Fibroblast of lung (primary cell): ENCODE results near the gene TBPL2. TPM values are rescaled to one million over a fixed set of nuclear protein-coding genes. Genes with fewer than 3 reads are reported as not detected.

Experiments
- DNase-seq, 2 donors: peaks; one replicate each; pipeline versions ENCODE4 v3.0.0 to v3.0.0-alpha.2; 2010; ENCODE audit warnings: low read depth in 2 of 2
- H2AFZ ChIP-seq: 2 replicates; pipeline ENCODE4 v1.5.1; 2012; ENCODE audit warnings: low read length, control low read depth, inconsistent platforms
- H3K27ac ChIP-seq: 2 replicates; pipeline ENCODE4 v1.5.1; 2011; ENCODE audit warnings: low read length, control low read depth; ENCODE audit not compliant: insufficient read depth
- H3K27me3 ChIP-seq: 2 replicates; pipeline ENCODE4 v1.5.1; 2011; ENCODE audit warnings: mild to moderate bottlenecking, low read length; ENCODE audit not compliant: control insufficient read depth, insufficient read depth
- H3K36me3 ChIP-seq: 2 replicates; pipeline ENCODE4 v1.5.1; 2011; ENCODE audit warnings: low read length; ENCODE audit not compliant: control insufficient read depth, insufficient read depth
- H3K4me1 ChIP-seq: 2 replicates; pipeline ENCODE4 v1.5.1; 2011; ENCODE audit warnings: low read length; ENCODE audit not compliant: control insufficient read depth, insufficient read depth; ENCODE audit errors: extremely low read depth
- H3K4me2 ChIP-seq: 2 replicates; pipeline ENCODE4 v1.5.1; 2011; ENCODE audit warnings: low read length, control low read depth; ENCODE audit not compliant: insufficient read depth; ENCODE audit errors: extremely low read depth
- H3K4me3 ChIP-seq, 4 experiments: fragments of 200-600 bp in 1 of 4; sonication (generic) in 1 of 4; replicated peaks in 1 of 4; 2 replicates each; pipeline ENCODE4 v1.5.1; 2011 to 2016; ENCODE audit warnings: low read length in 4 of 4, low read depth in 3 of 4, mild to moderate bottlenecking in 3 of 4, control low read depth in 2 of 4, inconsistent platforms in 1 of 4, mixed read lengths in 1 of 4; ENCODE audit not compliant: insufficient read depth in 1 of 4; ENCODE audit errors: control extremely low read depth in 1 of 4
- H3K79me2 ChIP-seq: 2 replicates; pipeline ENCODE4 v1.5.1; 2012; ENCODE audit warnings: mild to moderate bottlenecking, low read length, inconsistent platforms; ENCODE audit not compliant: control insufficient read depth, insufficient read depth
- H3K9ac ChIP-seq: 2 replicates; pipeline ENCODE4 v1.5.1; 2011; ENCODE audit warnings: mild to moderate bottlenecking, low read length, control low read depth; ENCODE audit not compliant: insufficient read depth
- H3K9me3 ChIP-seq: 2 replicates; pipeline ENCODE4 v1.5.1; 2012; ENCODE audit warnings: low read depth, low read length; ENCODE audit not compliant: control insufficient read depth, insufficient read depth
- H4K20me1 ChIP-seq: 2 replicates; pipeline ENCODE4 v1.5.1; 2011; ENCODE audit warnings: low read length; ENCODE audit not compliant: control insufficient read depth, insufficient read depth; ENCODE audit errors: extremely low read depth
- EZH2 ChIP-seq: IDR thresholded peaks from 2 replicates; pipeline ENCODE4 v1.5.1; 2012; ENCODE audit warnings: low read length, control low read depth, mild to moderate bottlenecking; ENCODE audit errors: missing control alignments
- polyA plus RNA-seq, 2 donors: library from polyadenylated mRNA; depleted of rRNA in 1 of 2; stranded (reverse) in 1 of 2; unstranded in 1 of 2; fragments of >200 nt; gene quantifications; 2 replicates each; pipeline ENCODE4 v1.2.1, GENCODE V29; 2011 to 2012; ENCODE audit warnings: missing spikeins in 1 of 2
- total RNA-seq: library from RNA; depleted of rRNA; stranded (reverse); fragments of >200 nt; gene quantifications from 2 replicates; pipeline ENCODE4 v1.2.1, GENCODE V29; 2014
- TF ChIP-seq, protein P1 (sequence below), 2 donors: IDR thresholded peaks in 1 of 2; conservative IDR thresholded peaks in 1 of 2; 1 replicate in 1 of 2; 2 replicates in 1 of 2; pipeline ENCODE4 v1.5.1; 2011 to 2012; ENCODE audit warnings: low read length in 2 of 2, control low read depth in 1 of 2, inconsistent platforms in 1 of 2, low read depth in 1 of 2, mild to moderate bottlenecking in 1 of 2

Gene TBPL2
- total and polyA plus RNA-seq, 2 donors (not counting 1 experiment from before 2014, with no cell fraction given), result not detected

- peaks cover 14% of the 10 kb centered on the region for H3K79me2 ChIP-seq
- H3K9me3 ChIP-seq, result no peaks in the 10 kb centered on the region
- H4K20me1 ChIP-seq, result no peaks in the 10 kb centered on the region
- H3K27me3 ChIP-seq, result no peaks in the 10 kb centered on the region
- DNase-seq, result no peak
- H2AFZ ChIP-seq, result no peak overlapping the region
- no peak overlapping the region for H3K4me3 ChIP-seq
- peaks cover 11% of the 10 kb centered on the region for H3K4me1 ChIP-seq
- no peaks in the 10 kb centered on the region for H3K36me3 ChIP-seq
- H3K4me2 ChIP-seq, result no peak overlapping the region
- H3K27ac ChIP-seq, result no peak overlapping the region
- H3K9ac ChIP-seq, result no peak overlapping the region
- TF ChIP-seq EZH2, result no peak
- TF ChIP-seq, protein P1, sequence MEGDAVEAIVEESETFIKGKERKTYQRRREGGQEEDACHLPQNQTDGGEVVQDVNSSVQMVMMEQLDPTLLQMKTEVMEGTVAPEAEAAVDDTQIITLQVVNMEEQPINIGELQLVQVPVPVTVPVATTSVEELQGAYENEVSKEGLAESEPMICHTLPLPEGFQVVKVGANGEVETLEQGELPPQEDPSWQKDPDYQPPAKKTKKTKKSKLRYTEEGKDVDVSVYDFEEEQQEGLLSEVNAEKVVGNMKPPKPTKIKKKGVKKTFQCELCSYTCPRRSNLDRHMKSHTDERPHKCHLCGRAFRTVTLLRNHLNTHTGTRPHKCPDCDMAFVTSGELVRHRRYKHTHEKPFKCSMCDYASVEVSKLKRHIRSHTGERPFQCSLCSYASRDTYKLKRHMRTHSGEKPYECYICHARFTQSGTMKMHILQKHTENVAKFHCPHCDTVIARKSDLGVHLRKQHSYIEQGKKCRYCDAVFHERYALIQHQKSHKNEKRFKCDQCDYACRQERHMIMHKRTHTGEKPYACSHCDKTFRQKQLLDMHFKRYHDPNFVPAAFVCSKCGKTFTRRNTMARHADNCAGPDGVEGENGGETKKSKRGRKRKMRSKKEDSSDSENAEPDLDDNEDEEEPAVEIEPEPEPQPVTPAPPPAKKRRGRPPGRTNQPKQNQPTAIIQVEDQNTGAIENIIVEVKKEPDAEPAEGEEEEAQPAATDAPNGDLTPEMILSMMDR (conservative IDR thresholded peaks at IDR 0.05 in 1 of 2, IDR thresholded peaks at IDR 0.05 in 1 of 2; ENCODE audit: low read depth in 1 of 2, low read length in 2 of 2), result no peak
Observed at GRCh38 chr14:55401751-55402150, 38.7 kb downstream of the TBPL2 start.

DNA sequence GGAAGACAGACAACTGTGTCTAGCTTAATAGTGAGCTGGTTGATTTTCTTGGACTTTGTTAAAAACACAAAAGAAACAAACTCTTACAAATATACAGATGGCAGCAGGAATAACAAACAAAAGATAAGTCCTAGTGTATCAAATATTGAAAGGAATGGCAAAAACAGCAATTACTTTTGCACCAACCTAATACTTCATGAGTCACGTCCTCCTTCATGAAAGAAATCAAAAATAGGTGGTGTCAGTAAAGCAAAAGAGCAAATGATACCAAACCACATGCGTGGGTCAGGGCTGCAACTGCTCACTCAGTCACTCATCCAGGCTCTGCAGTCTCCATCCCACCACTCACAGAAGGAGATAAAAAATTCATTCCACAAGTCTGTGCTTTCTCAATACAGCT lies 40.6 kb downstream of the TBPL2 start:
- Histone ChIP-seq H4K20me1 (no peaks in the 10 kb centered on the region), H3K4me3 (no peak overlapping the region), H3K27me3 (no peaks in the 10 kb centered on the region), H3K27ac (no peak overlapping the region), H3K4me1 (peaks cover 11% of the 10 kb centered on the region), H3K9ac (no peak overlapping the region), H2AFZ (no peak overlapping the region), H3K79me2 (peaks cover 12% of the 10 kb centered on the region), H3K4me2 (no peak overlapping the region), H3K9me3 (no peaks in the 10 kb centered on the region), H3K36me3 (no peaks in the 10 kb centered on the region)
- DNase-seq, result peak; percentile 22 to 28
- TF ChIP-seq EZH2, result no peak

DNA sequence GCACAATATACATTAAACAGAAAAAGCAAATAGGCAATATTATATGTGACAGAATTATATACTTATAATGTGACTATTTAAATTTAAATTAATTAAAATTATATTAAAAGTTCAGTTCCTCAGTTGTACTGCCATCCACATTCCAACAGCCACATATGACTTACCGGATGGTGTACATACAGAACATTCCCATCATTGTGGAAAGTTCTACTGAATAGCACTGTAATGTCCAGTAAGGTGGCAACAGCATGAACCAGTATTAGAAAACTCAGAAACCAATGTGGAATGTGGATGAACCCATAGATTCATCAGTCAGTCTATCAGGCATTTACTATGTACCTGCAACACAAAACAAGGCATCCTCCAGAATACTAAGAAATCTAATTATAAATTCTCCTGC lies 41.2 kb downstream of the TBPL2 start:
- Histone ChIP-seq H3K27me3 (no peaks in the 10 kb centered on the region), H3K4me2 (no peak overlapping the region), H4K20me1 (no peaks in the 10 kb centered on the region), H3K9me3 (no peaks in the 10 kb centered on the region), H3K9ac (no peak overlapping the region), H3K4me3 (no peak overlapping the region), H3K36me3 (no peaks in the 10 kb centered on the region), H3K79me2 (peaks cover 11% of the 10 kb centered on the region), H3K27ac (no peak overlapping the region), H2AFZ (no peak overlapping the region), H3K4me1 (peaks cover 11% of the 10 kb centered on the region)
- TF ChIP-seq EZH2, result no peak
- TF ChIP-seq, protein P1 (conservative IDR thresholded peaks at IDR 0.05 in 1 of 2, IDR thresholded peaks at IDR 0.05 in 1 of 2; ENCODE audit: low read depth in 1 of 2, low read length in 2 of 2), result no peak
- no peak for DNase-seq
